ENCODE measurements around the gene PHF10. TPM values are rescaled to one million over a fixed set of nuclear protein-coding genes. Genes with fewer than 3 reads are reported as not detected.
"Not testable (repeated sequence)": the region's sequence is repeated elsewhere in the genome, so short reads cannot be mapped to it uniquely, and the experiment has no call there.

PHF10 gene
- total RNA-seq: 55.2 TPM
- long read RNA-seq, full-length matches to known transcripts: 14 of 34 reads
- long read RNA-seq, partial matches to known transcripts: 15 of 34 reads
- long read RNA-seq, other reads (novel, unspliced or antisense): 5 of 34 reads

DNA sequence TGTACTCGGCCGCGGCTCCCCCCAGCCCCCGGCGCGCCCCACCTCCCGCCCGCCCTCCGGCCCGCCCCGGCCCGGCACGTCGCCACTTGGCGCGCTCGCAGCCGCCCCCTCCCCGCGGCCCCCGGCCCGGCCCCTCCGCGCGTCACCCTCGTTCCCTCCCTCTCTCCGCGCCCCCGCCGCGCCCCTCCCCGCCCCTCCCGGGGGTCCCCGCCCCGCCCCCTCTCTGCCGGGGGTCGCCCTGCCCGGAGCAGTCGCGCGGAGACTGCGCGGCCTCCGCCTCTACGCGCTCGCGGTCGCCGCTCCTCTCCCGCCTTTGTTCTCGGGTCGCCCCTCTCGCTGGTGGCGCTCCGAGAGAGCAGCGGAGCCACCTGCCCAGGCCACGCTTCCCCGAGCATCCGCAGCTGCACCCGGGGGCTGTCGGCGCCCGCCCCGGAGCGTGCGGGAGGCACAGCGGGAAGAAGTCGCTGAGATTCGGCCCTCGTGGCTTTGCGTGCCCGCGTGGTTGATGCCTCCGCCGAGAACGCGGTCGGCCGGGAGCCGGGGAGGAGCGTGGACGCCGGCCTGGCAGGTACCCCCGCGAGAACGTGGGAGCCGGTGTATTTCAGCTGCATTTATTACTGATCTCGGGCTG is at the start of gene PHF10:
Gene PHF10, minus strand, starts transcription at position 7 of the 631 bp plus-strand sequence. CDS start 569 bp downstream, outside the sequence.
- intact Hi-C loops (cut with DNase I): loop anchor here (2.0 kb wide), 1 partner anchor 26 kb away; the partner anchor contains the start of genes DYNLT2 and ERMARD
- ATAC-seq: peak; percentile 45

DNA sequence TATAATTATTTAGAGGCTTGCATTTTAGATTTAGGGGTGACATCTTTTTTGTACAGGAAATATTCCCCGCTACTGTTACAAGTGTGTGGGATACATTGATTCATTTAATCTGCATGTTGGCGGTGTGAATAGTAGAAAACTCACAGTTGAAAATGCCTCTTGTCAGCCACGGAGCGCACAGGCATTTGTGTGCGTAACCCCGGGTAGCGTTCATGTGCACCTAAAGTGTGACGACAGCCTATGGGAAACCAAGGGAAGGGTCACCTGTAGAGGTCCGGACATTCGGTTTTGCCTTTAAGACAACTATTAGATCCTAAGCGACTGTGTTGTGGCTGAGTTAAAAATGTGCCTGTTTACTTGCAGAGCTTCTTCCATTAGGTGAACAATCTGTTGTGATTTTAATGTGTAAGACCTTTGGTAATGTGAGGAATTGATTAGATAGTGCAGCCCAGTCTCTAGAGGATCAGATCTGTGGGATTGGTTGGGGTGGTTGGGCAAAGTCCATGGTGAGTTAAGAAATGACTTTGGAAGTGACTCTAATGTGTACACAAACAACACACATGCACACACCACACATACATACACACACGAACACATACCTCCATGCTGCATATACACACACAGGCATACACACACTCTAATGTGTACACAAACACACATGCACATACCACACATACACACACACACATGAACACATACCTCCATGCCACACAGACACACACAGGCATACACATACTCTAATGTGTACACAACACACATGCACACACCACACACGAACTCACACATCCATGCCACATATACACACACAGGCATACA is 42.8 kb upstream of the PHF10 start:
- intact Hi-C loops (cut with DNase I): no loop called here
- DNase-seq (ENCODE audit: missing footprints) (no peak), ATAC-seq (no peak)

More for the DNA sequence above, at the start of gene PHF10:
- peak; percentile 74 for DNase-seq (ENCODE audit: missing footprints)

DNA sequence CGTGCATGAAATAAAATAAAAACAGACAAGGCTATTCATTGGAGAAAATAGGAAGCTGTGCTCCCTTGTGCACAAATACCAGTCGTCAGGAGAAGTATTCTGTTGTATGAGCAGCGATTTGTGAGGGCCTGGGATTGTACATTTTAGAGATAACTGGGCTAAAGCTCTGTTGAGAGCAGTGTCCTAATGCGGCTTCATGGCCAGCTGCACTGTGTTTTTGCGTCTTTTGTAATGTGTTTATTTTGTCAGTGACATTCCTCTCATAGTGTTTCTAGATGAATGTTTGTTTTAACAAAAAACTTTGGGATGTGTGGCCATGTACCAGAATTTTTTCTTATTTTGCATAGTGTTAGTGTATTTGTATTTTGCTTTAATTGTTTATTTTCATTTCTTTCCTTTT is 41.9 kb upstream of the PHF10 start:
- intact Hi-C loops (cut with DNase I): no loop called here
- DNase-seq (ENCODE audit: missing footprints): no peak
- no peak for ATAC-seq

DNA sequence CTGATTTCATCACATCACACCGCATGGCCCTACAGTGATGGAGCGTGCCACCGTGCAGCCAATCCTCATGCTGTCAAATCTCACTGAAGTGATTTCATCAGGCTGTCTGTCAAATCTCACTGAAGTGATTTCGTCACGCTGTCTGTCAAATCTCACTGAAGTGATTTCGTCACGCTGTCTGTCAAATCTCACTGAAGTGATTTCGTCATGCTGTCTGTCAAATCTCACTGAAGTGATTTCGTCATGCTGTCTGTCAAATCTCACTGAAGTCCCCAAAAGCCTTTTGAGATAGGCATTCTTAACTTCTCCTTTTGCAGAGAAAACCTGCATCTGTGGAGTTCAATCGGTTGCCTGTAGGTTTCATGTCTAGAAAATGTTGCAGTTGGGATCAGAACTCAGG is 41.5 kb upstream of the PHF10 start:
- intact Hi-C loops (cut with DNase I); ATAC-seq; DNase-seq (ENCODE audit: missing footprints): not testable (repeated sequence)

DNA sequence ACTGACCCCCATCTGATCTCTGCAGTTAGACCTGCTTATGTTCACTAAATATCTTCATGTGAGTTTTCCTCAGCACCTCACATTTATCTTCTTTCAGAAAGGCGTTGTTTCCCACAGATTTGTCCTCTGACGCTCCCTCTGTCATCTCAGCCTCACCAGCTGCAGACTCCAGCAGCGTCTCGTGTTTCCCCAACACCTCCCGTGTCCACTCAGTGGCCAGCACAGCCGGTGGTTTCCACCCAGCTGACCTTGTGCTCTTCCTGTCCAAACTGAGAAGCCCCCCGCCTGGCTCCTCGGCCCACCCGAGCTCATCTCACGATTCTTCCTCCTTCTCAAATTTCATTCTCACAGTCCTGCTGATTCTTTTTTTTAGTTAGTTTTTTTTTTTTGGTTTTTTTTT is 39.6 kb upstream of the PHF10 start:
- intact Hi-C loops (cut with DNase I): no loop called here
- DNase-seq (ENCODE audit: missing footprints) (no peak), ATAC-seq (no peak)

DNA sequence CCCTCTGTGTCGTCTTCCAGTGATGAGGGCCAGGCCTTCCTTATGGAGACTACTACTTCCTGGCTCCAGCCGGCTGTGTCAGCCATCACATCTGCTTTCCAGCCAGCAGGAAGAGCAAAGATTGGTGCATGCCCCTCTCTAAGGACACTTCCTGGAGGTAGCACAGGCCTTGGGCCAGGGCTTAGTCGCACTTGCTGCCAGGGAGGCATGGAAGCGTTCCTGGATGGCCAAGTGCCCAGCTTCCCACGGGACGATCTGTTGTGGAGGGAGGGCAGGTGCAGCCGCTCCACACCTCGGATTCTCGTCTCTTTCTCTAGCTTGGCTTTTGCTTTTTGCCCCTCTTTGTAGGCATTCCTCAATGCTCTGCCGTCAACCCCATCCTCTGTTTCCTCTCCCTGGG is 39.0 kb upstream of the PHF10 start:
- ATAC-seq (peak; percentile 71), DNase-seq (ENCODE audit: missing footprints) (no peak)
- intact Hi-C loops (cut with DNase I): no loop called here

DNA sequence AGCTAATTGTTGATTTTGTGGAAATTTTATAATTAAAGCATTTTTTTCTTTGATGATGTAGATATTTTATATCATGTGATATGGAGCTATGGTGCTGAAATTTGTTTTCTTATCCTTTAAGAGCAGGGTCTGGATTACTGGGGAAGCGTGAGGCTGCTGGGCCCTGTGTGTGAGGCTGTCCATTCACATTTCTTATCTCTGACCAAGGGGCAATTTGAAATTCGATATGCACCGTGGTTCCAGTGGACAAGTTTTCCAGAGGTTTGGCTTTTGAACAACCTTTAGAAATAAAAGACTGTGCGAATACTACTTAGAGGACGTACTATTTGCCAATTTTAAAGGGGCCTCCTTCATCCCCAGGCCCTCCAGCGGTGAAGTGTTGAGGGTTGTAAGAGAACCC is 30.9 kb upstream of the PHF10 start:
- no peak for DNase-seq (ENCODE audit: missing footprints)
- ATAC-seq: no peak
- intact Hi-C loops (cut with DNase I): no loop called here

DNA sequence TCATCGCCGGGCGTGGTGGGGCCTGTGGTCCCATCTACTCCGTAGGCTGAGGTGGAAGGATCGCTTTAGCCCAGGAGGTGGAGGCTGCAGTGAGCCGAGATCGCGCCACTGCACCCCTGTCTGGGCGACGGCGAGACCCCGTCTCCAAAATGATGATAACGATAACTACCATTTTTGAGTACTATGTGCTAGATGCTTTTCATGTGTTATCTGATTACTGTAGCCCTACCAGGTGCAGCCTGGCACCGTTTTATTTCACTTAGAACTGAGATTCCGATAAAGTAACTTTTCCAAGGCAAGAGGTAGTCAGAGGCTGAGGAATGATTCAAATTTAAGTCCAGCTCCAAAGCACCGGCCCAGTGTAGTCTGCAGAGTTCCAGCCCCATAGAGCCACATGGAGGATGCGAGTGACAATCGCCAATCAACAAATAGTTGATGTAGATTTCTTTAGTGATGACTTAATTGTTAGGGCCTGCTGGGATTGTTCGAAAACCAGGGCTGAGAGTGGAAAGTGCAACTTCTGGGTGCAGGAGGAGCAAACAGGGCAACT is 27.8 kb upstream of the PHF10 start:
- DNase-seq (ENCODE audit: missing footprints) (no peak), ATAC-seq (no peak)
- intact Hi-C loops (cut with DNase I): loop anchor here (5.0 kb wide), 1 partner anchor 50 kb away; the partner anchor contains the start of genes C6orf120 and WDR27

DNA sequence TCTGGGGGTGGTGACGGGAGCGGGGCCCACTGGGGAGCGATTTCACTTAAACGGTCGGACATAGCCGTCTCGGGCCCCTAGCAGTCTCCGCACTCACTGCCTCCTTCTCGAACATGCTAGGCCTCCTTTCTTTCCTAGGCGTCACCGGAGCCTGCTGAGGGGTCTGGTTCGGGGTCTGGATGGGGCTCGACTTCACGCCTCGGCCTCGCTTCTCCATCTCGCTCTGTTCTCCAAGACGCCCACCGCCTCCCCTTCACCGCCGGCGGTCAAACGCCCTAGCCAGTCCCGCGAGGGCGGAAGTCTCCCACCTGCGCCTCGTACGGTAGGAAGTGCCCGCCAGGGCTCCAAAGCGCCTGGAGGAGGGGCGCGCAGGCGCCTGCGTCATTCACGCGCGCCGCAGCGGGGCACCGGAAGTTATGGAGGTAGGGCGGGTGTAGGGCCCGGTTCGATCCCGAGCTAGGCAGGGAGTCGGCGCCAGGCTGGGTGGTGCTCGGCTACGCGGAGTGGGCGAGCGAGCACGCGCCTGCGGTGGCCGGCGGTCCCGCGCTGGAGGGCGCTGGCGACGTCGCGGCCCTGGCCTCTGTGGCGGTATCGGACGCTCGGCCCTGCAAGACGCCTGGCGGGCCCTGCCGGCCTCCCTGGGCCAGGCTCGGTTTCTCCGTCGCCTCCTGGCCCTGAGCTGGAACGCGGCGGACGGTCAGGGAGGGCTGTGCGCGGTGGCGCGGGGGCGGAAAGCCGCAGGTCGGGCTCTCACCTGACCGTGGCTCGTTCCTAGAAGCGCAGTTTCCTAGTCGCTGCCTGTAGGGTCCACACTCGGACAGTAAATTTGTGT is 27.2 kb upstream of the PHF10 start, which contains the start of the genes DYNLT2 and ERMARD:
Gene DYNLT2, minus strand, starts transcription at position 331 of the 832 bp plus-strand sequence. Its CDS starts 114 bp downstream, at position 217.
Gene ERMARD, plus strand, starts transcription at position 381 of the 832 bp plus-strand sequence. Its CDS starts 36 bp downstream, at position 417.
- peak; percentile 95 for DNase-seq (ENCODE audit: missing footprints)
- ATAC-seq: peak; percentile 99
- intact Hi-C loops (cut with DNase I): loop anchor here (1.0 to 5.0 kb wide), 3 partner anchors 27 to 803 kb away; partner anchors contain the start of genes C6orf120, PHF10, TBP and WDR27

DNA sequence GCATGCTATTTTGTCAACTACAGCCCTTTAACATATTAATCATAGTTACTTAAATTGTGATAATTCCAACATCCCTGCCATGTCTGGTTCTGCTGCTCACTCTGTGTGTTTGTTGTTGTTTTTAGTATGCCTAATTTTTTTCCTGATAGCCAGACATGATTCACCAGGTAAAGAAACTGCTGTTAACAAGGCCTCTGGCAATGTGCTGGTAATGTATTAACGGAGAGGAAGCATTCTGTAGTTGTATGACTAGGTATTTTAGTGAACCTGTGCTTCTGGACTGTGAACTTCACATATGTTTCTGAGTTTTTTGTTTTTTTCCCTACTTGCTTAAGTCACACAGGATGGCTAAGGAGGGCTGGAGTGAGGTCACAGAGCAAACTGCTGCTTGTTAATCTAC is 22.3 kb upstream of the PHF10 start:
- intact Hi-C loops (cut with DNase I): no loop called here
- no peak for DNase-seq (ENCODE audit: missing footprints)
- no peak for ATAC-seq

DNA sequence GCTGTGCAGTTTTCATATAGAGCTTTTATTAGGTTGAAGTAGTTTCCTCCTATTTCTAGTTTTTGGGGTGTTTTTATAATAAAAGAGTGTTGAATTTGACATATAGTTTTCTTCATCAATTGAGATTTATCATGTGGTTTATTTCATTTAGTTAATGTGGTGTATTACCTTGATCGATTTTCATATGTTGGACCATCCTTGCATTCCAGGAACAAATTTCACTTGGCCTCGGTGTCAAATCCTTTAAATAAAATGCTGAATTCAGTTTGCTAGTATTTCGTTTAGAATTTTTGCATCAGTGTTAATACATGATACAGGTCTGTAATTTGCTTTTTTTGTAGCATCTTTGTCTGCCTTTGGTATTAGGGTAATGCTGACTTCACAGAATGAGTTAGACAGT is 21.1 kb upstream of the PHF10 start:
- DNase-seq (ENCODE audit: missing footprints) (no peak), ATAC-seq (no peak)
- intact Hi-C loops (cut with DNase I): no loop called here

DNA sequence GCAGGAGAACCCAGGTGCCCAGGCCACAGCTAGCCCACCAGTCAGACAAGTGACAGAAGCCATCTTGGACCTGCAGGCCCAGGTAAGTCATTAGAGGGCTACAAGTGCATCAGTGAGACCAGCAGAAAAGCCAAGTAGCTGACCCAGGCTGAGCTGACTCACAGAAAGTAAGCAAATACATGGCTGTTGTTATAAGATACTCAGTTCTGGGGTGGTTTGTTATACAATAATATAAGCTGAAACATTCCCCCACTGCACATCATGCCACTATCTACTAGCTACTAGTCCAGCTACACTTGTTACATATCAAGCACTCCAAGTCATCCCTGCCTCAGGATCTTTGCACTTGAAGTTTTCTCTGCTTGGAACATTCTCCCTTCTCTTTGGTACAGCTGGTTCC is 17.0 kb upstream of the PHF10 start:
- no peak for ATAC-seq
- no peak for DNase-seq (ENCODE audit: missing footprints)
- intact Hi-C loops (cut with DNase I): no loop called here

DNA sequence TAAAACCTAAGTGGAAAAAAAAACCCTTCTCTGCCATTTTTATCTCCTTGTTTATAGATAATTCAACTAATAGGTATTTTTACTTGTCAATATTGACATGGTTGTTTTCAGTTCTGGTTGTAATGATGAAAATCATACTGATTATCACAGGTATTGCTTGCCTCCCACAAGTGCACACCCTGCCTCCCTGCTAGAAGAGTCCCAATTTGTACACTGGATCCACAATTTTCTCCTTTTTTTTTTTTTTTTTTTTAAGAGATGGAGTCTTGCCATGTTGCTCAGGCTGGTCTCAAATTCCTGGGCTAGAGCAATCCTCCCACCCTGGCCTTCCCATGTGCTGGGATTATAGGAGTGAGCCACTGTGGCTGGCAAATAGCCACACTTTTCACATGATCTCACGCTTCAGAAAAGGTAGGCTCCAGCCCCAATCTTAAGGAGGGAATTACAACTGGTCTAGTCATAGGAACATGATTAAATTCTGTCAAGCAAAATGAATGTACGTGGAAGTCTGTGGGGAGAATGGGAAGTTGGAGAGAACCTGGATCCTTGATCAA is 14.8 kb upstream of the PHF10 start:
- no peak for ATAC-seq
- no peak for DNase-seq (ENCODE audit: missing footprints)
- intact Hi-C loops (cut with DNase I): no loop called here

DNA sequence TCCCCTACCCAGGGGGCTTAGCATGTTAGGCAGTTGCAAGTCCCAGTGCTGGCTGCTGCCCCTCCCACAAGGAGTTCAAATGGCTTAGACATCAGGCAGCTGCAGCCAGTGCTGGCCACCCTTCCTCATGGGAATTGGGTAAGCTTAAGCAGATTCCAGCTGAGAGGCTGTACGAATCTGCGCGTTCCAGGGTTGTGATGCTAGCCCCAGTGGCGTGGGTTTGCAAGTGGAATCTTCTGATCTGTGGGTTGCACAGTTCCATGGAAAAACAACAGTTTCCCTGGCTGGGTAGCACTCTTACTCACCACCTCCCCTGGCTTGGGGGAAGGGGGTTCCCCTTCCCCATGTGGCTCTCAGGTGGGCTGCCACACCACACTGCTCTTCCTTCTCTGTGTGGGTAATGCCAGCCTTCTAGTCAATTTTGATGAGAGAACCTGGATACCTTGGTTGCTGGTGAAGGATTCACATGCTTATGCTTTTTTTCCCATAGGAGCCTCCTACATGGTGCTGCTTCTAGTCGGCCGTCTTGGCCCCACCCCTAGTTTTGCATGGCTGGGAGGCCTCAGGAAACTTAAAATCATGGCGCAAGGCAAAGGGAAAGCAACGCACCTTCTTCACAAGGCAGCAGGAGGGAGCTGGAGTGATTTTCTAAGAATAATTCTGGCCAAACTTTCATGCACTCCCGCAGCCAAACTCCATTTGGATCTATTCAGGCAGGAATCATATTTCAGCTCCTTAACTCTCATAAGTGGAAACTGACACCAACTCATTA is 14.1 kb upstream of the PHF10 start:
- intact Hi-C loops (cut with DNase I): no loop called here

DNA sequence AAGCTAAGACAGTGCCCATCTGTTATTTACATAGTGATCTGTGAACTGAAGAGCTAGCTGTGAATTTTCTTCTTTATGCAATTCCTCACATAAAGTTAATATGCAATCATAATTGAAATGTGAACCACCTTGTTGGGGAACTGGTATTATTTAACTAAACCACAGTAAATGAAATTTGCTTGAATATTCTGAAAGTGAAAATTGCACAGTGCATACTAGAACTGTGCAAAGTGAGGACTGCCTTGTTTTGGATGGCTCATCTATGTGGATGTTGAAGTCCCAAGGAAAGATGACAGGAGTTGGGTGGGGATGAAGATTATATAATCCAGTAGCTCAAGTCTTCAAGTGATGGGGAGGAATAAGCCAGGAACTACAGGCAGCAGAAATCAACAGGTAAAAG is 5.7 kb upstream of the PHF10 start:
- DNase-seq (ENCODE audit: missing footprints) (no peak), ATAC-seq (no peak)
- intact Hi-C loops (cut with DNase I): no loop called here

More for the DNA sequence above, 14.1 kb upstream of the PHF10 start:
- DNase-seq (ENCODE audit: missing footprints) (no peak), ATAC-seq (peak; percentile 50)

DNA sequence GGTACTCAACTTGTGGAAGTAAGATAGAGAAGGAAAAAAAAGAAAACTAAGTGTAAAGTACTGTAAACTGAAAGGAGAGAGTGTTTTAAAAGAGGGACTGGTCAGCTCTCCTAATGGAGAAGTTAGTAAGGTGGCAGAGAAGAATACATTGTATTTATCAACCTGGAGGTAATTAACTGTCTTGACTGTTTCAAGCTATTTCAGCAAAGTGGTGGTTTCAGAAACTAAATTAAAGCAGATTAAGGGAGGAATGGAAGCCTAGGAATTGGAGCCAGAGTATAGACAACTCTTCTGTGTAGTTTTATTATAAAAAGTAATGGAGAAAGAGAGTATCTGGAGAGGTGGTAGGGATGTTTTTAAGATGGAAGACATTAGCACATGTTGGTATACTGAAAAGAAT is 2.7 kb upstream of the PHF10 start:
- ATAC-seq (no peak), DNase-seq (ENCODE audit: missing footprints) (no peak)
- intact Hi-C loops (cut with DNase I): no loop called here

DNA sequence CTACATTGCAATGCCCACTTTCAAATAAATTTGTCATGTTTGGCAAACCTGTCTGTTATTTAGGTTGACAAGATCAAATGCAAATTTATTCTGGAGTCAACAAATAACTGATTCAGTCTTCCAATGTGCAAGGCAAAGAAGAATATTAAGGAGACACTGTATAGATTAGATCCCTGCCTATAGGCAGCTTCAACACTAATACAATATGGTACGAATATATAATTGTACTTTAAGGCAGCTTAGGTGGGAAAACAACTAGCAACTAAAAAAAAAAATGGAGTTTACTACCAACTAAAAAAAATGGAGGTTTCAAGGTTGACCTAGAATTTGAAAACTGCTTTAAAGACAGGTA is 1.7 kb upstream of the PHF10 start:
- intact Hi-C loops (cut with DNase I): no loop called here
- no peak for DNase-seq (ENCODE audit: missing footprints)
- no peak for ATAC-seq

All from Right ventricle myocardium inferior (tissue), 1 donor.